Prostate gland (tissue), 2 donors: Measurements from ENCODE around the gene SPPL3.

Source experiments
- POLR2A ChIP-seq: fragments of 450-650 bp; IDR thresholded peaks from one replicate; pipeline ENCODE4 v1.6.1; 2016; ENCODE audit warnings: antibody characterized with exemption, mild to moderate bottlenecking
- POLR2AphosphoS5 ChIP-seq: sonication (generic); formaldehyde crosslinking; IDR thresholded peaks from one replicate; pipeline ENCODE4 v1.6.1; 2017; ENCODE audit warnings: antibody characterized with exemption
- TF ChIP-seq, protein P1 (sequence below), 4 experiments: fragments of 200-600 bp in 2 of 4; fragments of 450-650 bp in 2 of 4; sonication (generic) in 2 of 4; IDR thresholded peaks; 1 replicate in 3 of 4; 2 replicates in 1 of 4; pipeline ENCODE4 v1.5.1; 2016 to 2019; ENCODE audit warnings: antibody characterized with exemption in 4 of 4, mild to moderate bottlenecking in 2 of 4, moderate library complexity in 2 of 4

- TF ChIP-seq, protein P1, sequence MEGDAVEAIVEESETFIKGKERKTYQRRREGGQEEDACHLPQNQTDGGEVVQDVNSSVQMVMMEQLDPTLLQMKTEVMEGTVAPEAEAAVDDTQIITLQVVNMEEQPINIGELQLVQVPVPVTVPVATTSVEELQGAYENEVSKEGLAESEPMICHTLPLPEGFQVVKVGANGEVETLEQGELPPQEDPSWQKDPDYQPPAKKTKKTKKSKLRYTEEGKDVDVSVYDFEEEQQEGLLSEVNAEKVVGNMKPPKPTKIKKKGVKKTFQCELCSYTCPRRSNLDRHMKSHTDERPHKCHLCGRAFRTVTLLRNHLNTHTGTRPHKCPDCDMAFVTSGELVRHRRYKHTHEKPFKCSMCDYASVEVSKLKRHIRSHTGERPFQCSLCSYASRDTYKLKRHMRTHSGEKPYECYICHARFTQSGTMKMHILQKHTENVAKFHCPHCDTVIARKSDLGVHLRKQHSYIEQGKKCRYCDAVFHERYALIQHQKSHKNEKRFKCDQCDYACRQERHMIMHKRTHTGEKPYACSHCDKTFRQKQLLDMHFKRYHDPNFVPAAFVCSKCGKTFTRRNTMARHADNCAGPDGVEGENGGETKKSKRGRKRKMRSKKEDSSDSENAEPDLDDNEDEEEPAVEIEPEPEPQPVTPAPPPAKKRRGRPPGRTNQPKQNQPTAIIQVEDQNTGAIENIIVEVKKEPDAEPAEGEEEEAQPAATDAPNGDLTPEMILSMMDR (IDR thresholded peaks at IDR 0.05) = no peak
- TF ChIP-seq POLR2A (no peak), POLR2AphosphoS5 (no peak)
Observed at GRCh38 chr12:120721866-120722265, 182.3 kb downstream of the SPPL3 start.
